CD4-positive, alpha-beta memory T cell (primary cell): ENCODE results near the gene CNR2. TPM values are rescaled to one million over a fixed set of nuclear protein-coding genes. Genes with fewer than 3 reads are reported as not detected.
"Not testable (repeated sequence)": the region's sequence is repeated elsewhere in the genome, so short reads cannot be mapped to it uniquely, and the experiment has no call there.

Source experiments
- CTCF ChIA-PET: fragments of 350-600 bp; sonication (Branson Sonifier 250); formaldehyde crosslinking; loops from one replicate; lab custom pipeline; 2021; ENCODE audit warnings: inconsistent platforms; ENCODE audit not compliant: partially characterized antibody; lab: Charles Lee
- POLR2A ChIA-PET: fragments of 350-600 bp; sonication (Branson Sonifier 250); formaldehyde crosslinking; loops from one replicate; lab custom pipeline; 2021; ENCODE audit not compliant: partially characterized antibody; lab: Charles Lee
- DNase-seq, 5 donors: peaks; one replicate each; pipeline versions ENCODE4 v3.0.0 to v3.0.0-alpha.2; 2020 to 2022; ENCODE audit warnings: mixed read lengths in 1 of 5
- H3K27ac ChIP-seq: one replicate; pipeline ENCODE4 v1.7.0; 2013; ENCODE audit warnings: low read depth, low read length
- H3K27me3 ChIP-seq: 2 replicates; pipeline ENCODE4 v1.7.0; 2013; ENCODE audit warnings: mild to moderate bottlenecking, low read length, moderate library complexity; ENCODE audit not compliant: insufficient read depth
- H3K36me3 ChIP-seq: 2 replicates; pipeline ENCODE4 v1.7.0; 2013; ENCODE audit warnings: mild to moderate bottlenecking, low read length, moderate library complexity; ENCODE audit not compliant: insufficient read depth
- H3K4me1 ChIP-seq: 2 replicates; pipeline ENCODE4 v1.7.0; 2013; ENCODE audit warnings: mild to moderate bottlenecking, low read length, moderate library complexity; ENCODE audit not compliant: insufficient read depth
- H3K4me3 ChIP-seq, 2 donors: one replicate each; pipeline ENCODE4 v1.7.0; 2013; ENCODE audit warnings: low read length in 2 of 2, mild to moderate bottlenecking in 1 of 2
- H3K9me3 ChIP-seq, 2 donors: one replicate each; pipeline ENCODE4 v1.7.0; 2013; ENCODE audit warnings: low read length in 2 of 2, control low read depth in 1 of 2; ENCODE audit not compliant: control insufficient read depth in 1 of 2
- H3K27ac Mint-ChIP-seq, 7 donors: one replicate each; pipeline ENCODE4 v1.8.0; 2020 to 2021; ENCODE audit warnings: mixed read lengths in 7 of 7, mild to moderate bottlenecking in 6 of 7, inconsistent platforms in 3 of 7, moderate library complexity in 3 of 7
- H3K27me3 Mint-ChIP-seq, 2 donors: one replicate each; pipeline ENCODE4 v1.8.0; 2020 to 2021; ENCODE audit warnings: mixed read lengths in 2 of 2
- H3K36me3 Mint-ChIP-seq, 2 donors: one replicate each; pipeline ENCODE4 v1.8.0; 2020 to 2021; ENCODE audit warnings: mixed read lengths in 2 of 2, inconsistent platforms in 1 of 2, mild to moderate bottlenecking in 1 of 2
- H3K4me1 Mint-ChIP-seq, 4 donors: one replicate each; pipeline ENCODE4 v1.8.0; 2020 to 2021; ENCODE audit warnings: mixed read lengths in 4 of 4, mild to moderate bottlenecking in 1 of 4
- H3K4me3 Mint-ChIP-seq, 8 donors: one replicate each; pipeline ENCODE4 v1.8.0; 2020 to 2021; ENCODE audit warnings: mixed read lengths in 8 of 8, mild to moderate bottlenecking in 7 of 8, moderate library complexity in 6 of 8, inconsistent platforms in 3 of 8
- H3K9me3 Mint-ChIP-seq, 8 donors: one replicate each; pipeline ENCODE4 v1.8.0; 2020 to 2021; ENCODE audit warnings: mixed read lengths in 8 of 8, mild to moderate bottlenecking in 5 of 8, inconsistent platforms in 3 of 8, moderate library complexity in 1 of 8
- intact Hi-C: fragments of 100-400 bp; cut with micrococcal nuclease; formaldehyde crosslinking; loops from one replicate; pipeline ENCODE4 v1.15.1; 2023
- polyA plus RNA-seq, 2 donors: library from polyadenylated mRNA; unstranded; fragments of 300-500 nt; fragmentation: Illumina TruSeq; gene quantifications; one replicate each; pipeline ENCODE4 v1.2.3, GENCODE V29; 2021
- total RNA-seq, 2 experiments: library from RNA; stranded (reverse); gene quantifications; one replicate each; pipeline ENCODE4 v1.2.3, GENCODE V29; 2021

The CNR2 gene
- total and polyA plus RNA-seq, 4 experiments from 2014 or later, result 0.36 TPM; not detected in 3

DNA sequence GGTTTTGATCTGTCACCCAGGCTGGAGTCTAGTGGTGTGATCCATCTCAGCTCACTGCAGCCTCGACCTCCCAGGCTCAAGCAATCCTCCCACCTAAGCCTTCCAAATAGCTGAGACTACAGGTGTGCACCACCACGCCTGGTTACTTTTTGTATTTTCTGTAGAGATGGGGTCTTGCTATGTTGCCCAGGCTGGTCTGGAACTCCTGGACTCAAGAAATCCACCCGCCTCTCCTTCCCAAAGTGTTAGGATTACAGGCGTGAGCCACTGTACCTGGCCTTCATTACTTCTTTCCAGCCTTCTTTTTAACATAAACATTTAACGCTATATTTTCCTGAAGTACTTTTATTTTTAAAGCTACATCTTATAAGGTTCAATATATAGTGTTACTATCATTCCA lies 69.5 kb downstream of the CNR2 start:
- Histone ChIP-seq H3K27ac (no peak overlapping the region), H3K4me1 (no peaks in the 10 kb centered on the region), H3K9me3 (no peaks in the 10 kb centered on the region), H3K36me3 (peaks cover 8% of the 10 kb centered on the region), H3K4me3 (no peak overlapping the region), H3K27me3 (no peaks in the 10 kb centered on the region)
- intact Hi-C loops, result no loop called here
- POLR2A ChIA-PET, result no interaction called here
- no peak overlapping the region for H3K4me3 Mint-ChIP-seq
- peaks cover 0 to under 1% of the 10 kb centered on the region in 2 donors for H3K27me3 Mint-ChIP-seq
- H3K4me1 Mint-ChIP-seq, result peaks cover 0 to 1% (median under 1%) of the 10 kb centered on the region in 4 donors
- peaks cover 0 to 13% (median 0%) of the 10 kb centered on the region in 8 donors for H3K9me3 Mint-ChIP-seq
- H3K36me3 Mint-ChIP-seq, result peaks cover 33% of the 10 kb centered on the region in 2 donors
- DNase-seq, result no peak
- CTCF ChIA-PET, result interaction anchor here (1.6 kb wide), 1 partner anchor 33 kb away, joined by 4 read pairs; no protein-coding TSS in a partner anchor
- no peak overlapping the region for H3K27ac Mint-ChIP-seq

DNA sequence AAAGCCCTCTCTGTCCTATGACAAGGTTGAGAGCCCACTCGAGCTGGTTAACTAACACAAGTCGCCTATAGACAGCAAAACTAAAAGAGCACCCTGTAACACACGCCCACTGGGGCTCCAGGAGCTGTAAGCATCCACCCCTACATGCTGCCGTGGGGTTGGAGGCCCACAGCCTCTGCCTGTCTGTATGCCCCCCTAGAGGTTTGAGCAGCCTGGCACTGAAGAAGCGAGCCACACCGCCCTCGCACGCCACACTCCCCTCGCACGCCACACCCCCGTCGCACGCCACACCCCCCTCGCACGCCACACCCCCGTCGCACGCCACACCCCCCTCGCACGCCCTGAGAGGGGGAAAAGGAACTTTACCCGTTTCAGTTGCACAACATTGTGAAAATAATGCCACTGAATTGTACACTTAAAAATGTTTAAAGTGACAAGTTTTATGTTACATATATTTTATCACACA lies 74.7 kb downstream of the CNR2 start:
- H3K4me3 ChIP-seq, result peak overlapping the region in 1 of 2 donors; percentile 49
- ChIA-PET CTCF (interaction anchor here (2.0 kb wide), 1 partner anchor 28 kb away, joined by 6 read pairs; no protein-coding TSS in a partner anchor), POLR2A (interaction anchor here (0.7 to 1.7 kb wide), 5 partner anchors 9 to 95 kb away, joined by 3 to 8 read pairs (median 3); partner anchors contain the start of genes ELOA and HMGCL)
- intact Hi-C loops, result loop anchor here (1.0 kb wide), 2 partner anchors 30 to 38 kb away; partner anchors contain the start of genes FUCA1 and GALE
- Mint-ChIP-seq H3K27ac (peak overlapping the region in 4 of 7 donors; percentile 26 to 65 (median 47)), H3K4me3 (peak overlapping the region; percentile 58 to 88 (median 80)), H3K36me3 (no peaks in the 10 kb centered on the region), H3K27me3 (peaks cover 5 to 12% of the 10 kb centered on the region in 2 donors), H3K4me1 (peaks cover 5 to 14% (median 11%) of the 10 kb centered on the region in 4 donors), H3K9me3 (no peaks in the 10 kb centered on the region)
- no peaks in the 10 kb centered on the region for H3K9me3 ChIP-seq
- no peak overlapping the region for H3K27ac ChIP-seq
- peaks cover 8% of the 10 kb centered on the region for H3K4me1 ChIP-seq
- no peaks in the 10 kb centered on the region for H3K27me3 ChIP-seq
- DNase-seq, result peak; percentile 67 to 82 (median 73)
- no peaks in the 10 kb centered on the region for H3K36me3 ChIP-seq

DNA sequence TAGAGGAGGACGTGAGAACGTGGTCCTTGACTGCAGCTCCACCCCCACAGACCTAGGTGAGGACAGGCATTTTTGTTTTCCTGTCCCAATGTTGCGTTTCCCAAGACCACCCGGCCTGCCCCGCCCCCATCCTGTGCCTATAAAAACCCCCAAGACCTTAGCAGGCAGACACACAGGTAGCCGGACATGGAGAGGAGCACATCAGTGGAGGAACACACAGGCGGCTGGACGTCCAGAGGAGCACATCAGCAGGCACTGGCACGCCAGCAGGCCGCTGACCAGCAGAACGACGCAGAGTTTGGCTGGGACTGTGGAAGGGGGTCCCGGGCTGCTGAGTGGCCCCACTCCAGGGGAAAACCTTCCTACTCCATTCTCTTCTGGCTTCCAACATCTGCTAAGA lies 75.3 kb downstream of the CNR2 start:
- no peak overlapping the region for H3K27ac ChIP-seq
- peaks cover 8% of the 10 kb centered on the region for H3K4me1 ChIP-seq
- H3K27me3 ChIP-seq, result no peaks in the 10 kb centered on the region
- no peaks in the 10 kb centered on the region for H3K36me3 ChIP-seq
- Mint-ChIP-seq H3K36me3 (no peaks in the 10 kb centered on the region), H3K4me3 (peak overlapping the region; percentile 10 to 88 (median 80)), H3K4me1 (peaks cover 5 to 14% (median 11%) of the 10 kb centered on the region in 4 donors), H3K27ac (peak overlapping the region in 4 of 7 donors; percentile 26 to 72 (median 48)), H3K27me3 (peaks cover 5 to 12% of the 10 kb centered on the region in 2 donors), H3K9me3 (no peaks in the 10 kb centered on the region)
- no peaks in the 10 kb centered on the region for H3K9me3 ChIP-seq
- intact Hi-C loops, result loop anchor here (1.0 kb wide), 2 partner anchors 30 to 38 kb away; partner anchors contain the start of genes FUCA1 and GALE
- H3K4me3 ChIP-seq, result peak overlapping the region in 1 of 2 donors; percentile 49
- ChIA-PET CTCF (interaction anchor here (2.0 kb wide), 1 partner anchor 28 kb away, joined by 6 read pairs; no protein-coding TSS in a partner anchor), POLR2A (interaction anchor here (1.0 to 1.7 kb wide), 3 partner anchors 9 to 36 kb away, joined by 3 to 8 read pairs (median 3); partner anchors contain the start of gene HMGCL)
- peak in 1 of 5 donors; percentile 2 for DNase-seq

DNA sequence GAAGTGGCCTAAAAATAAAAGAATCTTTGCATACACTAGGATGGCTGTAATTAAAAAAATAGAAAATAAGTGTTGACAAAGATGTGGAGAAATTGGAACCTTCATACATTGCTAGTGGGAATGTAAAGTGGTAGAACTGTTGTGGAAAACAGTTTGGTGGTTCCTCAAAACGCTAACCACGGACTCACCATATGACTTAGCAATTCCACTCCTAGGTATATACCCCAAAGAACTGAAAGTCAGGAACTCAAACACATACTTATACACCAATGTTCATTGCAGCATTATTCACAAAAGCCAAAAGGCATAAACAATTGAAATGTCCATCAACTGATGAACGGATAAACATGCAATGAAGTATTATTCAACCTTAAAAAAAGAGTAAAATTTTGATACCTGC lies 77.1 kb downstream of the CNR2 start:
- DNase-seq, result no peak
- H3K27me3 ChIP-seq, result no peaks in the 10 kb centered on the region
- no peak overlapping the region for H3K4me3 ChIP-seq
- ChIA-PET POLR2A (no interaction called here), CTCF (no interaction called here)
- intact Hi-C loops, result no loop called here
- peaks cover 5 to 14% (median 11%) of the 10 kb centered on the region in 4 donors for H3K4me1 Mint-ChIP-seq
- no peaks in the 10 kb centered on the region for H3K9me3 Mint-ChIP-seq
- H3K4me1 ChIP-seq, result peaks cover 8% of the 10 kb centered on the region
- no peaks in the 10 kb centered on the region for H3K9me3 ChIP-seq
- no peak overlapping the region for H3K4me3 Mint-ChIP-seq
- H3K27me3 Mint-ChIP-seq, result peaks cover 5 to 12% of the 10 kb centered on the region in 2 donors
- H3K36me3 ChIP-seq, result no peaks in the 10 kb centered on the region
- H3K27ac ChIP-seq, result no peak overlapping the region
- H3K27ac Mint-ChIP-seq, result no peak overlapping the region
- no peaks in the 10 kb centered on the region for H3K36me3 Mint-ChIP-seq

DNA sequence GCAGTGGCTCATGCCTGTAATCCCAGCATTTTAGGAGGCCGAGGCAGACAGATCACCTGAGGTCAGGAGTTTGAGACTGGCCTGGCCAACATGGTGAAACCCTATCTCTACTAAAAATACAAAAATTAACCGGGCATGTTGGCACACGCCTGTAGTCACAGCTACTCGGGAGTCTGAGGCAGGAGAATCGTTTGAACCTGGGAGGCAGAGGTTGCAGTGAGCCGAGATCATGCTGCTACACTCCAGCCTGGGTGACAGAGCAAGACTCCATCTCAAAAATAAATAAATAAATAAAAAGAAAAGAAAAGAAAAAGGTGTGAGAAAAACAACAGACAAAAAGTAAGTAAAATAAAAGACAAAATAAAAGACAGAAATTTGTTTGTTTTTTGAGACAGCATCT lies 79.0 kb downstream of the CNR2 start:
- DNase-seq, POLR2A ChIA-PET, H3K36me3 Mint-ChIP-seq, H3K27me3 ChIP-seq, H3K4me1 ChIP-seq, H3K4me3 Mint-ChIP-seq, H3K9me3 Mint-ChIP-seq, H3K27ac Mint-ChIP-seq, H3K36me3 ChIP-seq, H3K4me3 ChIP-seq, H3K27ac ChIP-seq, H3K9me3 ChIP-seq, intact Hi-C loops: not testable (repeated sequence)
- Mint-ChIP-seq H3K27me3 (peaks cover 5 to 12% of the 10 kb centered on the region in 2 donors), H3K4me1 (peaks cover 5 to 14% (median 11%) of the 10 kb centered on the region in 4 donors)
- CTCF ChIA-PET, result interaction anchor here (0.7 to 1.1 kb wide), 2 partner anchors 11 to 24 kb away, joined by 3 to 4 read pairs; no protein-coding TSS in a partner anchor

DNA sequence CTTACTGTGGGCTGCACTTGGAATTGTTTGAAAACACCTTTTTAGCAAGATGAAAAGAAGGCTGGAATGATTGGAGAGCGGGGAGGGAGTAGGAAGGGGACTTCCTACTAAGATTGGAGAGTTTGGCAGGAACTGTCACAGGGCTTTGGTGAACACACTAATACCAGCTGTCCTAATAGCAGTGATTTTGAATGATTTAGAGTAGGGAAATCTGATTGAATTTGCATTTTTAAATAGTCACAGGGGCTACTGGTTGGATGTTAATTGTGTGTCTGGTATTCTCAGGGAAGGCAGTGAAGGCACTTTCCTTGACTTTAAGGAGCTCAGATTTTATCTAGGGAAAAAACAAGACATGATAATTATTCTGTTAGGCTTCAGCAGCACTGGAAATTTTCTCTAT lies 85.4 kb downstream of the CNR2 start:
- peaks cover 0 to 9% of the 10 kb centered on the region in 2 donors for H3K36me3 Mint-ChIP-seq
- Histone ChIP-seq H3K36me3 (no peaks in the 10 kb centered on the region), H3K27ac (no peak overlapping the region), H3K4me3 (no peak overlapping the region), H3K4me1 (peaks cover 18% of the 10 kb centered on the region), H3K27me3 (no peaks in the 10 kb centered on the region), H3K9me3 (no peaks in the 10 kb centered on the region)
- ChIA-PET POLR2A (no interaction called here), CTCF (interaction anchor here (1.4 kb wide), 1 partner anchor 17 kb away, joined by 6 read pairs; no protein-coding TSS in a partner anchor)
- no peaks in the 10 kb centered on the region for H3K27me3 Mint-ChIP-seq
- H3K4me1 Mint-ChIP-seq, result peaks cover 15 to 28% (median 20%) of the 10 kb centered on the region in 4 donors
- H3K4me3 Mint-ChIP-seq, result no peak overlapping the region
- no peaks in the 10 kb centered on the region for H3K9me3 Mint-ChIP-seq
- intact Hi-C loops, result no loop called here
- no peak for DNase-seq
- peak overlapping the region in 2 of 7 donors; percentile 50 to 58 for H3K27ac Mint-ChIP-seq

DNA sequence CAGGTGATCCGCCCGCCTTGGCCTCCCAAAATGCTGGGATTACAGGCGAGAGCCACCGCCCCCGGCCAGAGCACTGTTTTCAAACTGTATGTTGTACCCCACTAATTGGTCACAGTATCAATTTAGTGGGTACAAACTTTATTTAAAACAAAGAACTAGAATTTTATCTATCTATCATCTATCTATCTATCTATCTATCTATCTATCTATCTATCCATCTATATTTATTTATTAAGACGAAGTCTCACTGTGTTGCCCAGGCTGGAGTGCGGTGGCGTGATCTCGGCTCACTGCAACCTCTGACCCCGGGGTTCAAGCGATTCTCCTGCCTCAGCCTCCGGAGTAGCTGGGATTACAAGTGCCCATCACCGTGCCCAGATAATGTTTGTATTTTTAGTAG lies 86.6 kb downstream of the CNR2 start:
- H3K36me3 ChIP-seq, H3K27me3 Mint-ChIP-seq, intact Hi-C loops, CTCF ChIA-PET, DNase-seq, H3K4me3 ChIP-seq, H3K9me3 Mint-ChIP-seq, H3K27ac ChIP-seq, H3K9me3 ChIP-seq, H3K27me3 ChIP-seq: not testable (repeated sequence)
- H3K4me3 Mint-ChIP-seq, result peak overlapping the region in 6 of 8 donors; percentile 39 to 96 (median 74)
- peaks cover 18% of the 10 kb centered on the region for H3K4me1 ChIP-seq
- peak overlapping the region in 2 of 7 donors; percentile 42 to 96 for H3K27ac Mint-ChIP-seq
- POLR2A ChIA-PET, result interaction anchor here (4.8 kb wide), 1 partner anchor 25 kb away, joined by 51 read pairs; the partner anchor contains the start of gene GALE
- H3K36me3 Mint-ChIP-seq, result peaks cover 0 to 11% of the 10 kb centered on the region in 2 donors
- peaks cover 15 to 28% (median 20%) of the 10 kb centered on the region in 4 donors for H3K4me1 Mint-ChIP-seq
